Measurements from ENCODE around the gene SLC30A1. TPM values are rescaled to one million over a fixed set of nuclear protein-coding genes. Genes with fewer than 3 reads are reported as not detected.
"Not testable (repeated sequence)": the region's sequence is repeated elsewhere in the genome, so short reads cannot be mapped to it uniquely, and the experiment has no call there.

SLC30A1 gene
- polyA plus RNA-seq, 1 experiment, result 12.8 TPM

DNA sequence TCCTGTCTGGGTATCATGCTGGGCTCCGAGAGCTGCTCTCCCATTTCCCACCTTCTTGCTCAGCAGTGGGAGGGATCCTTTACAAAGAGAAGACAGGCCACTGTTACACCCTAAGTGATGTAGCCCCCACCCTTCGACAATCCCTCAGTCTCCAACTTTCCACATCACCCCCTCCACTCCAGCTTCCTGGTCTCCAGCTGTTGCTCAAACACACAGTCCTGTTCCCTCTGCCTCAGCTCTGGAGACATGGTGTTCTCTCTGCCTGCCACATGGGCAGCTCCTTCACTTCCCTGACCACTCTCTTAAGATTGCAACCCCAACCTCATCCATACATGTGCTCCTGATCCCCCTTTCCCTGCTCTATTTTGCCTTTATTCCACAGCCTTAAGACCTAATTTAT lies 37.7 kb downstream of the SLC30A1 start:
- ChIA-PET CTCF (interaction anchor here (1.5 to 2.1 kb wide), 2 partner anchors 26 to 114 kb away, joined by 4 to 7 read pairs; no protein-coding TSS in a partner anchor), POLR2A (no interaction called here)
- Histone ChIP-seq H3K27me3 (ENCODE audit: control insufficient read depth, insufficient read depth, low read length) (peaks cover 6% of the 10 kb centered on the region), H3K4me3 (ENCODE audit: low read depth, low read length) (no peak overlapping the region), H3K9me3 (ENCODE audit: control insufficient read depth, insufficient read depth, low read length) (no peaks in the 10 kb centered on the region; the same call in 1 of the 2 replicates), H3K27ac (ENCODE audit: low read depth, low read length) (no peak overlapping the region)
- DNase-seq (ENCODE audit: low read depth, low spot score), result no peak
- TF ChIP-seq, protein P1, sequence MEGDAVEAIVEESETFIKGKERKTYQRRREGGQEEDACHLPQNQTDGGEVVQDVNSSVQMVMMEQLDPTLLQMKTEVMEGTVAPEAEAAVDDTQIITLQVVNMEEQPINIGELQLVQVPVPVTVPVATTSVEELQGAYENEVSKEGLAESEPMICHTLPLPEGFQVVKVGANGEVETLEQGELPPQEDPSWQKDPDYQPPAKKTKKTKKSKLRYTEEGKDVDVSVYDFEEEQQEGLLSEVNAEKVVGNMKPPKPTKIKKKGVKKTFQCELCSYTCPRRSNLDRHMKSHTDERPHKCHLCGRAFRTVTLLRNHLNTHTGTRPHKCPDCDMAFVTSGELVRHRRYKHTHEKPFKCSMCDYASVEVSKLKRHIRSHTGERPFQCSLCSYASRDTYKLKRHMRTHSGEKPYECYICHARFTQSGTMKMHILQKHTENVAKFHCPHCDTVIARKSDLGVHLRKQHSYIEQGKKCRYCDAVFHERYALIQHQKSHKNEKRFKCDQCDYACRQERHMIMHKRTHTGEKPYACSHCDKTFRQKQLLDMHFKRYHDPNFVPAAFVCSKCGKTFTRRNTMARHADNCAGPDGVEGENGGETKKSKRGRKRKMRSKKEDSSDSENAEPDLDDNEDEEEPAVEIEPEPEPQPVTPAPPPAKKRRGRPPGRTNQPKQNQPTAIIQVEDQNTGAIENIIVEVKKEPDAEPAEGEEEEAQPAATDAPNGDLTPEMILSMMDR (IDR thresholded peaks at IDR 0.05; ENCODE audit: low read depth, low read length), result no peak

DNA sequence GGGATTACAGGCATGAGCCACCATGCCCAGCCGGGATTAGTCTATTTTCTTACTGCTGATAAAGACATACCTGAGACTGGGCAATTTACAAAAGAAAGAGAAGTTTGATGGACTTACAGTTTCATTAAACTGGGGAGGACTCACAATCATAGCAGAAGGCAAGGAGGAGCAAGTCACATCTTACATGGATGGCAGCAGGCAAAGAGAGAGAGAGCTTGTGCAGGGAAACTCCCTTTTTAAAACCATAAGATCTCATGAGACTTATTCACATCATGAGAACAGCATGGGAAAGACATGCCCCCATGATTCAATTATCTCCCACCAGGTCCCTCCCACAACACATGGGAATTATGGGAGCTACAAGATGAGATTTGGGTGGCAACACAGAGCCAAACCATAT lies 38.1 kb downstream of the SLC30A1 start:
- CTCF ChIA-PET, result interaction anchor here (2.1 kb wide), 1 partner anchor 26 kb away, joined by 7 read pairs; no protein-coding TSS in a partner anchor
- H3K9me3 ChIP-seq (ENCODE audit: control insufficient read depth, insufficient read depth, low read length); POLR2A ChIA-PET; H3K4me3 ChIP-seq (ENCODE audit: low read depth, low read length); DNase-seq (ENCODE audit: low read depth, low spot score); H3K27me3 ChIP-seq (ENCODE audit: control insufficient read depth, insufficient read depth, low read length); H3K27ac ChIP-seq (ENCODE audit: low read depth, low read length): not testable (repeated sequence)

DNA sequence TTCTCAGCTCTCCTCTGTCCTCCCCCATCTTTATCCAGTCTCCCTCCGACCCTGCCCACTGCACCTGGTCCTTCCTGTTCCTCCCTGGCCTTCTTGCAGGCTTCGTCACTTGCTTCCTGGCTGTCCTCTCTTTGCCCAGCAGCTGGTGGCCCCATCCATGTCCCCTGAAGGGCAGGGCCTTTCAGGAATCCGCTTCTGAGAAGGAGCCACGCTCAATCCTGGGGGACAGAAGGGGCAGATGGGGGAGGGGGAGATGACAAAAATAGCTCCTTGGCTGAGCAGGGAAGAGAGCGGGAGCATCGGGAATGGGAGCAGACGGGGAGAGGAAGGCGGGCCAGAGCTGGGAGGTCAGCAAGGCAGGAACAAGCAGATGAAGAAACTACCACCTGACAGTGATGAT lies 40.7 kb downstream of the SLC30A1 start:
- DNase-seq (ENCODE audit: low read depth, low spot score), result no peak
- Histone ChIP-seq H3K4me3 (ENCODE audit: low read depth, low read length) (no peak overlapping the region), H3K27me3 (ENCODE audit: control insufficient read depth, insufficient read depth, low read length) (peaks cover 6% of the 10 kb centered on the region), H3K27ac (ENCODE audit: low read depth, low read length) (no peak overlapping the region), H3K9me3 (ENCODE audit: control insufficient read depth, insufficient read depth, low read length) (no peaks in the 10 kb centered on the region; the same call in 1 of the 2 replicates)
- CTCF ChIA-PET, result interaction anchor here (1.1 kb wide), 1 partner anchor 23 kb away, joined by 3 read pairs; no protein-coding TSS in a partner anchor
- POLR2A ChIA-PET, result no interaction called here
- TF ChIP-seq, protein P1 (IDR thresholded peaks at IDR 0.05; ENCODE audit: low read depth, low read length), result no peak

DNA sequence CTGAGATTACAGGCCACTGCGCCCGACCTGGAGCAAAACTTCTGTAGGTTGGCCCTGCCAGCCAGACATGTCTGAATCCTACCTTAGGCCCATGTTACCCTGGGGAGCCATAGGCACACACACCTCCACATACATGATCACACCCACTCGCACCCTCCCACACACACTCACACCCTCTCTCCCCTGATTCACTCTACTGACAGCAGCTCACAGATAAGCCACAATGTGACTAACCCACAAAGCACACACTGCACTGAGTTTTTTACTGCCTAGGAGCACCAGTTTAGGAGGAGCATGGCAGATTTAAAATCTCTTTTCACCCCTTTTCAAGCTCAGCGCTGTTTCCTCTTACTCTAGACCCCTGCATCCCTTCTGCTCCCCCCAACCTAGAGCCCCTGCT lies 41.7 kb downstream of the SLC30A1 start:
- H3K27ac ChIP-seq (ENCODE audit: low read depth, low read length), result no peak overlapping the region
- peaks cover 6% of the 10 kb centered on the region for H3K27me3 ChIP-seq (ENCODE audit: control insufficient read depth, insufficient read depth, low read length)
- no peak overlapping the region for H3K4me3 ChIP-seq (ENCODE audit: low read depth, low read length)
- CTCF ChIA-PET, result interaction anchor here (1.1 to 1.3 kb wide), 2 partner anchors 22 to 67 kb away, joined by 3 read pairs; no protein-coding TSS in a partner anchor
- no peak for DNase-seq (ENCODE audit: low read depth, low spot score)
- POLR2A ChIA-PET, result no interaction called here
- no peaks in the 10 kb centered on the region; the same call in 1 of the 2 replicates for H3K9me3 ChIP-seq (ENCODE audit: control insufficient read depth, insufficient read depth, low read length)
- TF ChIP-seq, protein P1 (IDR thresholded peaks at IDR 0.05; ENCODE audit: low read depth, low read length), result no peak

DNA sequence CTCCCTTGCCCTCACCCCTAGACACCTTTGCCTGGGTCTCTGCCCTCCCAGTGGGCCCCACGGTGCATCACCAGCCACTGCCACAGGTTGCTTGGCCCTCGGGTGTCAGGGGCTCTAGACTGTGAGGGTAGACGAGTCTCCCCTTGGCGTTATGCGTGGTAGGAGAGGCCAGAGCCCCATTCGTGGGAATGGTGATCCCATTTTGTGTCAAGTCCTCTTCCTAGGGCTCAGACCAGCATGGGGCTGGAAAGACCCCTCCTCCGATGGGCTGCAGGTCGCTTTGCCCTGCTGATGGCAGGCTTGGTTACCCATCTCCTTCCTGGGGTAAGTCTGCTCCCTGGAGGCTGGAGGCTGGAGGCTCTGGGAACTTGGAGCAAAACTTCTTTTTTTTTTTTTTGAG lies 42.4 kb downstream of the SLC30A1 start:
- peaks cover 5% of the 10 kb centered on the region for H3K27me3 ChIP-seq (ENCODE audit: control insufficient read depth, insufficient read depth, low read length)
- DNase-seq (ENCODE audit: low read depth, low spot score), result no peak
- ChIA-PET POLR2A (no interaction called here), CTCF (interaction anchor here (1.3 kb wide), 1 partner anchor 66 kb away, joined by 3 read pairs; no protein-coding TSS in a partner anchor)
- no peak overlapping the region for H3K27ac ChIP-seq (ENCODE audit: low read depth, low read length)
- H3K4me3 ChIP-seq (ENCODE audit: low read depth, low read length), result no peak overlapping the region
- TF ChIP-seq, protein P1 (IDR thresholded peaks at IDR 0.05; ENCODE audit: low read depth, low read length), result no peak
- no peaks in the 10 kb centered on the region; the same call in 1 of the 2 replicates for H3K9me3 ChIP-seq (ENCODE audit: control insufficient read depth, insufficient read depth, low read length)

Measured in AG04450 (cell line).